Epithelial cell of esophagus (primary cell): ENCODE results near the gene FAM234B.

Source experiments
- DNase-seq: peaks from one replicate; pipeline ENCODE4 v3.0.0; 2010; ENCODE audit warnings: low read depth
- H3K4me3 ChIP-seq: 2 replicates; pipeline ENCODE4 v1.5.1; 2011; ENCODE audit warnings: mild to moderate bottlenecking, low read length, control low read depth
- CTCF ChIP-seq: IDR thresholded peaks from 2 replicates; pipeline ENCODE4 v1.5.1; 2011; ENCODE audit warnings: low read depth, mild to moderate bottlenecking, low read length, control low read depth, inconsistent platforms; ENCODE audit not compliant: insufficient read depth; ENCODE audit errors: missing control alignments

The FAM234B gene

DNA sequence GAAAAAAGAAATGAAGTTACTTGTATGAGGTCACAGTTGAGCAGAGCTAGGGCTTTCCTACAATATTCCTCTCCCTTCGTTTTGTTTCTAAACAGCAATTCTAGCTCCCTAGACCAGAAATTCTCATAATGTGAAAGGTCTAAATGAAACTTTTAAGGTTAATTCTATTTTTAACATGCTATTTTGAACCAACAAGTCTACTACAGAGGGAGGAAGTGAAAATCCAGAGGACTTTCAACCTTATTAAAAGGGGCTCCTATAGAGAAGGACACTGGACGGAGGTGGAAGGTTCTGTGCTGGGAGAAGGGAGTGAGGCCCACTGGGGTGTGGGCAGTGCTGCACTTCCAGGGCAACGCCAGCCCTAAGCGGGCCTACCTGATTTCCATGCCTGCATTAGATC, 45.9 kb downstream of the FAM234B start:
- no peak overlapping the region for H3K4me3 ChIP-seq
- no peak for TF ChIP-seq CTCF
- no peak for DNase-seq

GRCh38 chr12:13091832-13092231, 47.7 kb downstream of the FAM234B start:
- H3K4me3 ChIP-seq = no peak overlapping the region
- no peak for TF ChIP-seq CTCF
- DNase-seq = peak; percentile 33

- no peak overlapping the region for H3K4me3 ChIP-seq
- TF ChIP-seq CTCF = no peak
- DNase-seq = no peak
Measured at GRCh38 chr12:13093191-13093847, 49.1 kb downstream of the FAM234B start.

DNA sequence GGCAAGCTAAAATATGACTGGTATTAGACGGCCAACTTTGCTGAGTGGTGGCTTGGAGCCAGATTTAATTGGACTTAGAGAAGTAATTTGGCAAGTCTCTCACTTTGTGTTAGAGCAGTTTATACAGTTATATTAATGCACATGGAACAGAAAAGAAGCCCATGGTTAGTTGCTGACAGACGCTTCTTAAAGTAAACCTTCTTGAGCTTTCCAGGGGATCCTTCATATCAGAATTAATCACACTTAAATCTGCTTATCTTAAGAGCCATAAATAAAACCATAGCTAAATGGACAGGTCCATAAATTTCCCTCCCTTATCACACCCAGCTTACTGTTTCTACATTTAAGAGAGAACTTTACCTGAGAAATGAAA, 49.7 kb downstream of the FAM234B start:
- DNase-seq = no peak
- H3K4me3 ChIP-seq = no peak overlapping the region
- TF ChIP-seq CTCF = no peak

- peak; percentile 53 for DNase-seq
- H3K4me3 ChIP-seq = no peak overlapping the region
- TF ChIP-seq CTCF = no peak
Measured at GRCh38 chr12:13094367-13094766, 50.2 kb downstream of the FAM234B start.

DNA sequence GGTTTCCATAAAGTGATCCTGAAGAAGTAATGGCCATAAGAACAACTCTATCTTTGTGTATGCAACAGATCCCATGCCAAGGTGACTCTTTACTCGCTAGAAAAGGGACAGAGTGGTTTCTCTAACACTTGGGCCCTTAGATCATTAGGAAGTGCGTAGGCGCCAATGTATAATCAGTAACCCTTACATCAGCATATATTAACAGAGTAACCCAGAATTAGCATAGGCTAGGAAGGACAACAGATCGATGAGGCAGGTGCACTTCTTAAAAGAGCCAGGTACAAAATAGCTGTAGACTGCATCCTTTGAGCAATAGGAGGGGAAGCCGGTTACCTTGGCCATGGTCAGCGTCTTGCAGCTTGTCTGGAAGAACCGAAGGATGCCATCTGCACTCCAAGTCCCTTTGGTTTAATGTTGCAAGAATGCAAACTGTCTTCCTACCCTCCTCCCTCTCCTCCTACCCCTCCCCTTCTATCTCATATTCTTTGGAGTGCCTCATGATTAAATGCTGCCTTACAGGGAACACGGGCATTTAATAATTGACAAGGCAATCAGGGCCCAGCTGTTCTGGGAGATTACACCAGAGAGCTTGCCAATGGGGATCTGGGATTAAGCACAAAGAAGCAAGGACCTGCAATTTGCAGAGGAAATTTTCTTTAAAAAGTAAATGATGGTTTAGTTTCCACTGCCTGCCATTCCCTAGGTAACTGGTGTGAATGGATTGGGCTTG, 51.2 kb downstream of the FAM234B start:
- TF ChIP-seq CTCF = no peak
- no peak for DNase-seq
- H3K4me3 ChIP-seq = no peak overlapping the region

- H3K4me3 ChIP-seq = no peak overlapping the region
- DNase-seq = no peak
- TF ChIP-seq CTCF = no peak
Measured at GRCh38 chr12:13097491-13098011, 53.4 kb downstream of the FAM234B start.
